ENCODE data around the gene TARBP1. TPM values are rescaled to one million over a fixed set of nuclear protein-coding genes. Genes with fewer than 3 reads are reported as not detected.
A peak's percentile ranks its signal among the peaks of the same experiment; 100 is the strongest.

TARBP1 gene
- total and polyA plus RNA-seq, 4 experiments from 2014 or later: 10.0 to 27.5 (median 20.0) TPM

- Histone ChIP-seq H3K4me3 (ENCODE audit: low read length in 2 of 2) (no peak overlapping the region), H3K4me1 (ENCODE audit: insufficient read depth, low read length) (peaks cover 37% of the 10 kb centered on the region), H3K27ac (ENCODE audit: low read depth, low read length) (no peak overlapping the region), H3K27me3 (ENCODE audit: insufficient read depth, low read length) (no peaks in the 10 kb centered on the region), H3K36me3 (ENCODE audit: insufficient read depth, low read length) (no peaks in the 10 kb centered on the region), H3K9me3 (ENCODE audit: control insufficient read depth in 1 of 2, low read length in 2 of 2) (no peaks in the 10 kb centered on the region)
- H3K36me3 Mint-ChIP-seq: peaks cover 3% of the 10 kb centered on the region in 2 donors
- no peak for DNase-seq
- ChIA-PET CTCF (ENCODE audit: partially characterized antibody) (no interaction called here), POLR2A (ENCODE audit: partially characterized antibody) (no interaction called here)
- no peaks in the 10 kb centered on the region for H3K27me3 Mint-ChIP-seq
- H3K4me1 Mint-ChIP-seq: peaks cover 24 to 51% (median 34%) of the 10 kb centered on the region in 4 donors
- H3K4me3 Mint-ChIP-seq: no peak overlapping the region
- H3K9me3 Mint-ChIP-seq: no peaks in the 10 kb centered on the region
- no peak overlapping the region for H3K27ac Mint-ChIP-seq
- intact Hi-C loops (cut with micrococcal nuclease): no loop called here
These were observed 4.6 kb downstream of the TARBP1 start for GRCh38 chr1:234474375-234474774.

GRCh38 chr1:234473118-234473517 lies 5.9 kb downstream of the TARBP1 start:
- Histone ChIP-seq H3K9me3 (ENCODE audit: control insufficient read depth in 1 of 2, low read length in 2 of 2) (no peaks in the 10 kb centered on the region), H3K4me3 (ENCODE audit: low read length in 2 of 2) (no peak overlapping the region), H3K4me1 (ENCODE audit: insufficient read depth, low read length) (peaks cover 34% of the 10 kb centered on the region), H3K27ac (ENCODE audit: low read depth, low read length) (no peak overlapping the region), H3K36me3 (ENCODE audit: insufficient read depth, low read length) (no peaks in the 10 kb centered on the region), H3K27me3 (ENCODE audit: insufficient read depth, low read length) (no peaks in the 10 kb centered on the region)
- intact Hi-C loops (cut with micrococcal nuclease): no loop called here
- Mint-ChIP-seq H3K9me3 (no peaks in the 10 kb centered on the region), H3K36me3 (peaks cover 8% of the 10 kb centered on the region in 2 donors), H3K27ac (peak overlapping the region in 1 of 7 donors; percentile 64), H3K4me3 (no peak overlapping the region), H3K27me3 (no peaks in the 10 kb centered on the region), H3K4me1 (peaks cover 24 to 52% (median 34%) of the 10 kb centered on the region in 4 donors)
- POLR2A ChIA-PET (ENCODE audit: partially characterized antibody): no interaction called here
- CTCF ChIA-PET (ENCODE audit: partially characterized antibody): no interaction called here
- no peak for DNase-seq

GRCh38 chr1:234469376-234469775 lies 9.6 kb downstream of the TARBP1 start:
- H3K9me3 ChIP-seq (ENCODE audit: control insufficient read depth in 1 of 2, low read length in 2 of 2): no peaks in the 10 kb centered on the region
- H3K36me3 Mint-ChIP-seq: peaks cover 28 to 36% of the 10 kb centered on the region in 2 donors
- intact Hi-C loops (cut with micrococcal nuclease): no loop called here
- no peaks in the 10 kb centered on the region for H3K27me3 ChIP-seq (ENCODE audit: insufficient read depth, low read length)
- no peak for DNase-seq
- peaks cover 9% of the 10 kb centered on the region for H3K4me1 ChIP-seq (ENCODE audit: insufficient read depth, low read length)
- ChIA-PET POLR2A (ENCODE audit: partially characterized antibody) (interaction anchor here (1.4 kb wide), 1 partner anchor 9 kb away, joined by 9 read pairs; no protein-coding TSS in a partner anchor), CTCF (ENCODE audit: partially characterized antibody) (interaction anchor here (0.5 kb wide), 1 partner anchor 634 kb away, joined by 4 read pairs; no protein-coding TSS in a partner anchor)
- H3K36me3 ChIP-seq (ENCODE audit: insufficient read depth, low read length): no peaks in the 10 kb centered on the region
- peaks cover 12 to 21% (median 14%) of the 10 kb centered on the region in 4 donors for H3K4me1 Mint-ChIP-seq
- H3K27me3 Mint-ChIP-seq: no peaks in the 10 kb centered on the region
- no peak overlapping the region for H3K4me3 Mint-ChIP-seq
- no peak overlapping the region for H3K4me3 ChIP-seq (ENCODE audit: low read length in 2 of 2)
- no peak overlapping the region for H3K27ac ChIP-seq (ENCODE audit: low read depth, low read length)
- H3K9me3 Mint-ChIP-seq: no peaks in the 10 kb centered on the region
- H3K27ac Mint-ChIP-seq: no peak overlapping the region

DNA sequence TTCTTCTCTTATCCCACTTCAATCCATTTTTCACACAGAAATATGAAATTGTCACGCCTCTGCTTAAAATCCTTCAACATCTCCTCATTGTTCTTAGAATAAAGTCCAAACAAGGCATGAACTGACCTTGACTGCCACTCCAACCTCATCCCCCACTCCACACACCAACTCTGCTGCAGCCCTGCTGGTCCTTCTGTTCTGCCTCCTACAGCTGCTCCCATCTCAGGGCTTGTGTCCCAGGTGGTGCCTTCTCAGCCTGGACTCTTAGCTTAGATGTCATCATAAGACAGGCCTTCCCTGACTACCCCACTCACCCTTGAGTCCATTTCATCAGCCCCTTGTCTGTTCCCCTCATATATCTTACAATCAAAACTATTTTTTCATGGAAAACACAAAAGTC lies 10.4 kb downstream of the TARBP1 start:
- H3K36me3 Mint-ChIP-seq: peaks cover 30 to 37% of the 10 kb centered on the region in 2 donors
- peaks cover 9% of the 10 kb centered on the region for H3K4me1 ChIP-seq (ENCODE audit: insufficient read depth, low read length)
- H3K4me1 Mint-ChIP-seq: peaks cover 10 to 13% (median 11%) of the 10 kb centered on the region in 4 donors

DNA sequence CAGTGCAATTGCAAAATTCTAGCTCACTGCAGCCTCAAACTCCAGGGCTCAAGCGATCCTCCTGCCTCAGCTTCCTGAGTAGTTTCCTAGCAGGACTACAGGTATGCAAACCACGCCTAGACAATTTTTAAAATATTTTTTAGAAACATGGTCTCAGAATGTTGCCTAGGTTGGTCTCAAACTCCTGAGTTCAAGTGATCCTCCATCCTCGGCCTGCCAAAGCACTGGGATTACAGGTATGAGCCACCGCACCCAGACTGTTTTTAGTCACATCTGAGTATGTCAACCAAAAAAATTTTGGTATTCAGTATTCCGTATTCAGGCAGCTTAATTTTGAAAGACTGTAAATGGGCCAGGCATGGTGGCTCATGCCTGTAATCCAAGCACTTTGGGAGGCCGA lies 11.2 kb downstream of the TARBP1 start:
- H3K27me3 ChIP-seq (ENCODE audit: insufficient read depth, low read length): no peaks in the 10 kb centered on the region
- no peak overlapping the region for H3K27ac ChIP-seq (ENCODE audit: low read depth, low read length)
- peaks cover 30 to 40% of the 10 kb centered on the region in 2 donors for H3K36me3 Mint-ChIP-seq
- H3K4me1 Mint-ChIP-seq: peaks cover 2 to 5% (median 4%) of the 10 kb centered on the region in 4 donors
- CTCF ChIA-PET (ENCODE audit: partially characterized antibody): no interaction called here
- H3K4me1 ChIP-seq (ENCODE audit: insufficient read depth, low read length): peaks cover 2% of the 10 kb centered on the region
- DNase-seq: no peak
- intact Hi-C loops (cut with micrococcal nuclease): no loop called here
- H3K27ac Mint-ChIP-seq: no peak overlapping the region
- H3K4me3 ChIP-seq (ENCODE audit: low read length in 2 of 2): no peak overlapping the region
- POLR2A ChIA-PET (ENCODE audit: partially characterized antibody): interaction anchor here (1.9 kb wide), 1 partner anchor 10 kb away, joined by 13 read pairs; the partner anchor contains the start of gene TARBP1
- no peaks in the 10 kb centered on the region for H3K36me3 ChIP-seq (ENCODE audit: insufficient read depth, low read length)
- H3K9me3 ChIP-seq (ENCODE audit: control insufficient read depth in 1 of 2, low read length in 2 of 2): no peaks in the 10 kb centered on the region
- no peak overlapping the region for H3K4me3 Mint-ChIP-seq
- H3K27me3 Mint-ChIP-seq: no peaks in the 10 kb centered on the region
- no peaks in the 10 kb centered on the region for H3K9me3 Mint-ChIP-seq

More for the DNA sequence above, 10.4 kb downstream of the TARBP1 start:
- CTCF ChIA-PET (ENCODE audit: partially characterized antibody): no interaction called here
- no peaks in the 10 kb centered on the region for H3K27me3 ChIP-seq (ENCODE audit: insufficient read depth, low read length)
- no peak overlapping the region for H3K27ac ChIP-seq (ENCODE audit: low read depth, low read length)
- no peak overlapping the region for H3K4me3 Mint-ChIP-seq
- no peaks in the 10 kb centered on the region for H3K36me3 ChIP-seq (ENCODE audit: insufficient read depth, low read length)
- intact Hi-C loops (cut with micrococcal nuclease): no loop called here
- DNase-seq: no peak
- no peak overlapping the region for H3K27ac Mint-ChIP-seq
- POLR2A ChIA-PET (ENCODE audit: partially characterized antibody): interaction anchor here (1.4 kb wide), 1 partner anchor 10 kb away, joined by 9 read pairs; no protein-coding TSS in a partner anchor
- no peak overlapping the region for H3K4me3 ChIP-seq (ENCODE audit: low read length in 2 of 2)
- no peaks in the 10 kb centered on the region for H3K9me3 Mint-ChIP-seq
- H3K9me3 ChIP-seq (ENCODE audit: control insufficient read depth in 1 of 2, low read length in 2 of 2): no peaks in the 10 kb centered on the region
- H3K27me3 Mint-ChIP-seq: no peaks in the 10 kb centered on the region

DNA sequence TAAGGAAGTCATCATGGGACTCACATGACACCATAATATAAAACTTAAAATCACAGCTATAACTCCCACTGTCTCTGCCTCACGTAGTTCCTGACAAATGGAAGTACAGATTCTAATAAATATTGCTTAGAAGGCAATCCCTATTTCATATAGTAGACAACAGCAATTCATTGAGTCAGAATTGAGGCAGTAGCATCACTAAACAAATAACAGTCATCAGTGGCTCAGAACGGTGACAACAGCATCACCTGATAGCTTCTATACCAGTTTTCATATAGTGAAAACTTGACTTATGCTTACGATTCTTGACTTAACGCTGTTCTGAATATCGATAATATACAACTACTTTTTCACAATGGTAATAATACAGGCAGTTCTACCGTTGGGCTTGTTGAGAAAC lies 12.0 kb downstream of the TARBP1 start:
- POLR2A ChIA-PET (ENCODE audit: partially characterized antibody): interaction anchor here (1.9 kb wide), 1 partner anchor 11 kb away, joined by 13 read pairs; the partner anchor contains the start of gene TARBP1

DNA sequence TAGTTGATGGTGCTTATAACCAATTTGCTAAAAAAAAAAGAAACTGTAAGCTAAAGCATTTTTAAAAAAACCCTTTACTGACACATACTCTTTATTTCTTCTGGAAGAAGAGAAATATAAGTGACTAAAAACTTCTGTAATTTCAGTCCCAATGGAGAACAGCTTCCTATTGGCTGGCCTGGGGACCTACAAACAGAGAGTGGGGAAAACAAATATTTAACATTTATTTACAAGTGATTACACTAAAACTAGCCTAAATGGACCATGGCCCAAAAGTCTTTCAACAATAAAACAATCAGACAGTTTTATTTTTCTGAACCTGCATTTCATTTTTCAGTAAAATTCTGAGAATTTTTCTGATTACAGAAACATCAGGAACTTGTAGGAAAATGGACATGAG lies 15.2 kb downstream of the TARBP1 start:
- H3K36me3 Mint-ChIP-seq: peaks cover 33 to 54% of the 10 kb centered on the region in 2 donors
- intact Hi-C loops (cut with micrococcal nuclease): no loop called here
- H3K4me1 Mint-ChIP-seq: peaks cover 0 to 4% (median 3%) of the 10 kb centered on the region in 4 donors
- H3K9me3 Mint-ChIP-seq: peaks cover 0 to 3% (median 0%) of the 10 kb centered on the region in 8 donors
- DNase-seq: no peak
- Histone ChIP-seq H3K4me1 (ENCODE audit: insufficient read depth, low read length) (no peaks in the 10 kb centered on the region), H3K4me3 (ENCODE audit: low read length in 2 of 2) (no peak overlapping the region), H3K36me3 (ENCODE audit: insufficient read depth, low read length) (peaks cover 1% of the 10 kb centered on the region), H3K27ac (ENCODE audit: low read depth, low read length) (no peak overlapping the region), H3K27me3 (ENCODE audit: insufficient read depth, low read length) (no peaks in the 10 kb centered on the region), H3K9me3 (ENCODE audit: control insufficient read depth in 1 of 2, low read length in 2 of 2) (no peaks in the 10 kb centered on the region)
- no peak overlapping the region for H3K27ac Mint-ChIP-seq
- CTCF ChIA-PET (ENCODE audit: partially characterized antibody): no interaction called here
- POLR2A ChIA-PET (ENCODE audit: partially characterized antibody): no interaction called here
- H3K27me3 Mint-ChIP-seq: no peaks in the 10 kb centered on the region
- H3K4me3 Mint-ChIP-seq: no peak overlapping the region

More for the DNA sequence above, 12.0 kb downstream of the TARBP1 start:
- no peaks in the 10 kb centered on the region for H3K27me3 Mint-ChIP-seq
- Histone ChIP-seq H3K27ac (ENCODE audit: low read depth, low read length) (no peak overlapping the region), H3K9me3 (ENCODE audit: control insufficient read depth in 1 of 2, low read length in 2 of 2) (no peaks in the 10 kb centered on the region), H3K4me3 (ENCODE audit: low read length in 2 of 2) (no peak overlapping the region), H3K36me3 (ENCODE audit: insufficient read depth, low read length) (no peaks in the 10 kb centered on the region), H3K27me3 (ENCODE audit: insufficient read depth, low read length) (no peaks in the 10 kb centered on the region), H3K4me1 (ENCODE audit: insufficient read depth, low read length) (no peaks in the 10 kb centered on the region)
- DNase-seq: no peak
- H3K36me3 Mint-ChIP-seq: peaks cover 30 to 45% of the 10 kb centered on the region in 2 donors
- intact Hi-C loops (cut with micrococcal nuclease): no loop called here
- CTCF ChIA-PET (ENCODE audit: partially characterized antibody): interaction anchor here (2.4 kb wide), 1 partner anchor 19 kb away, joined by 6 read pairs; no protein-coding TSS in a partner anchor
- H3K9me3 Mint-ChIP-seq: no peaks in the 10 kb centered on the region
- no peak overlapping the region for H3K4me3 Mint-ChIP-seq
- peaks cover 0 to 5% (median 4%) of the 10 kb centered on the region in 4 donors for H3K4me1 Mint-ChIP-seq
- H3K27ac Mint-ChIP-seq: no peak overlapping the region

Measured in CD4-positive, alpha-beta memory T cell (primary cell).